NB4 (cell line): Measurements from ENCODE around the gene CACNG4.

Experiments
- CTCF ChIP-seq: IDR thresholded peaks from one replicate; pipeline ENCODE4 v1.5.1; 2012; ENCODE audit warnings: low read depth, low read length
- MYC ChIP-seq: IDR thresholded peaks from 2 replicates; pipeline ENCODE4 v1.6.1; 2011; ENCODE audit warnings: low read depth, low read length
- POLR2A ChIP-seq: IDR thresholded peaks from 2 replicates; pipeline ENCODE4 v1.6.1; 2011; ENCODE audit warnings: mild to moderate bottlenecking; ENCODE audit not compliant: insufficient read length; ENCODE audit errors: extremely low read depth

DNA sequence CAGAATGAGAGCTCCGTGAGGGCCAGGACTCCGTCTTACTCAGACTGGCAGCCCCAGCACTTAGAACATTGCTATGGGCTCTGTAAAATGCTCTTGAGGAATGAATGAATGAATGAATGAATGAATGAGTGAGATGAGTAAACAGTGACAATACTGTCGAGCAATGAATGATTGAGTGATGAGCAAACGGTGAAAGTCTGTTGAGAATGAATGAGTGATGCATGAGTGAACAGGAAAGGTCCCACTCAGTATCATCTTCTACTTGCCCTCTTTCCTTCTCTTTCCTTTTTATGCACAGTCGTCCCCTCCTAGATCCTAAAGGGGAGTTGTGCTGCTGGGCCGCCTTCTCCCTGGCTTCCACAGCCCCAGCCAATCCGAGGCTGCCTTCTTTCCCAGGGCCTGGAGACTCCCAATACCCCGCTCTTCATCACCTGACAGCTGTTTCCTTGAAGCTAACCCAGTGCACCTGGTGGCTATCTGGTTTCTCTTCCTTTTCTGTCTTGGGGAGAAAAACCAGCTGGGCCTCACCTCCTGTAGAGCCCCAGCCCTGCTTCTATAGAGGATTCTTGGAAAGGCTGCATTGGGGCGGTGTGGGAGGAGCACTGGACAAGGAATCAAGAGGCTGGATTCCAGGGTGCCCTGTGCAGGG lies 47.1 kb downstream of the CACNG4 start:
- no peak for TF ChIP-seq POLR2A
- no peak for TF ChIP-seq CTCF
- TF ChIP-seq MYC = no peak
